A673 (cell line): ENCODE measurements around the gene FSTL5. TPM values are rescaled to one million over a fixed set of nuclear protein-coding genes. Genes with fewer than 3 reads are reported as not detected.

ENCODE experiments used
- BruUV-seq: library from RNA; stranded (reverse); fragments of 400-500 nt; replicated peaks from 2 replicates; lab custom pipeline; 2021; lab: Mats Ljungman, UMichigan
- CTCF ChIA-PET: fragments of 300-600 bp; sonication (Branson Sonifier 250); formaldehyde crosslinking; loops from one replicate; lab custom pipeline; 2022; ENCODE audit warnings: antibody characterized with exemption; lab: Charles Lee
- POLR2A ChIA-PET: fragments of 300-600 bp; sonication (Branson Sonifier 250); formaldehyde crosslinking; loops from one replicate; lab custom pipeline; 2022; ENCODE audit warnings: antibody characterized with exemption; ENCODE audit not compliant: low non-redundant PET; lab: Charles Lee
- DNase-seq: peaks from one replicate; pipeline ENCODE4 v3.0.0-alpha.2; 2015; ENCODE audit warnings: low spot score
- H3K27ac ChIP-seq: fragments of 200-600 bp; sonication (generic); 2 replicates; pipeline ENCODE4 v1.5.1; 2016; ENCODE audit warnings: mixed run types, low read depth, mild to moderate bottlenecking, mixed read lengths, antibody characterized with exemption, low read length; ENCODE audit not compliant: poor library complexity, severe bottlenecking
- H3K27me3 ChIP-seq: fragments of 200-600 bp; sonication (generic); replicated peaks from 2 replicates; pipeline ENCODE4 v1.6.1; 2017; ENCODE audit warnings: mixed run types, low read depth, mild to moderate bottlenecking, mixed read lengths, antibody characterized with exemption, low read length; ENCODE audit not compliant: insufficient read depth, poor library complexity
- H3K36me3 ChIP-seq: fragments of 200-600 bp; sonication (generic); 2 replicates; pipeline ENCODE4 v1.6.1; 2016; ENCODE audit warnings: mixed run types, mild to moderate bottlenecking, mixed read lengths, antibody characterized with exemption, low read length; ENCODE audit not compliant: insufficient read depth, poor library complexity, severe bottlenecking
- H3K4me1 ChIP-seq: fragments of 200-600 bp; sonication (generic); 2 replicates; pipeline ENCODE4 v1.6.1; 2017; ENCODE audit warnings: mixed run types, mild to moderate bottlenecking, mixed read lengths, antibody characterized with exemption, low read length; ENCODE audit not compliant: insufficient read depth, poor library complexity, severe bottlenecking
- H3K4me3 ChIP-seq: fragments of 200-600 bp; sonication (generic); 2 replicates; pipeline ENCODE4 v1.5.1; 2016; ENCODE audit warnings: low read depth, mixed run types, mild to moderate bottlenecking, mixed read lengths, low read length; ENCODE audit not compliant: poor library complexity, severe bottlenecking
- H3K9me3 ChIP-seq: fragments of 200-600 bp; sonication (generic); 2 replicates; pipeline ENCODE4 v1.6.1; 2016; ENCODE audit warnings: mixed run types, low read depth, mild to moderate bottlenecking, mixed read lengths, antibody characterized with exemption, low read length; ENCODE audit not compliant: poor library complexity, severe bottlenecking
- CTCF ChIP-seq: fragments of 300-800, 200-600 bp; sonication (generic); conservative IDR thresholded peaks from 2 replicates; pipeline ENCODE4 v1.5.1; 2017; ENCODE audit warnings: low read depth, mild to moderate bottlenecking, antibody characterized with exemption, low read length, moderate library complexity, mixed read lengths
- EZH2 ChIP-seq: fragments of 200-600 bp; sonication (generic); IDR thresholded peaks from 2 replicates; pipeline ENCODE4 v1.6.1; 2017; ENCODE audit warnings: borderline replicate concordance, low read depth, mild to moderate bottlenecking, mixed read lengths, antibody characterized with exemption, low read length; ENCODE audit not compliant: poor library complexity, severe bottlenecking
- intact Hi-C: fragments of 100-400 bp; cut with micrococcal nuclease; formaldehyde crosslinking; loops from one replicate; pipeline ENCODE4 v1.10.0; 2022; ENCODE audit not compliant: unreplicated experiment
- total RNA-seq: library from RNA; stranded (reverse); gene quantifications from 2 replicates; pipeline ENCODE4 v1.2.3, GENCODE V29; 2021

FSTL5 gene
- total RNA-seq, 1 experiment from 2014 or later = 0.15 TPM

GRCh38 chr4:161585011-161585410 is 578.8 kb downstream of the FSTL5 start:
- Histone ChIP-seq H3K27me3 (no peaks in the 10 kb centered on the region), H3K27ac (no peak overlapping the region), H3K4me1 (peaks cover 29% of the 10 kb centered on the region), H3K9me3 (no peaks in the 10 kb centered on the region), H3K36me3 (no peaks in the 10 kb centered on the region), H3K4me3 (no peak overlapping the region)
- ChIA-PET CTCF (no interaction called here), POLR2A (no interaction called here)
- TF ChIP-seq EZH2 (no peak), CTCF (no peak)
- BruUV-seq = no TSS peak
- intact Hi-C loops = no loop called here
- peak; percentile 9 for DNase-seq

GRCh38 chr4:161583549-161583948 is 580.3 kb downstream of the FSTL5 start:
- no peaks in the 10 kb centered on the region for H3K27me3 ChIP-seq
- no peak overlapping the region for H3K4me3 ChIP-seq
- ChIA-PET POLR2A (no interaction called here), CTCF (no interaction called here)
- no TSS peak for BruUV-seq
- H3K9me3 ChIP-seq = no peaks in the 10 kb centered on the region
- no peak for DNase-seq
- peaks cover 35% of the 10 kb centered on the region for H3K4me1 ChIP-seq
- H3K27ac ChIP-seq = no peak overlapping the region
- H3K36me3 ChIP-seq = no peaks in the 10 kb centered on the region
- TF ChIP-seq CTCF = no peak
- intact Hi-C loops = no loop called here

GRCh38 chr4:161581262-161582230 is 582.3 kb downstream of the FSTL5 start:
- Histone ChIP-seq H3K27ac (peak overlapping the region; percentile 79), H3K4me1 (peaks cover 47% of the 10 kb centered on the region), H3K36me3 (no peaks in the 10 kb centered on the region), H3K27me3 (no peaks in the 10 kb centered on the region), H3K9me3 (no peaks in the 10 kb centered on the region), H3K4me3 (no peak overlapping the region)
- no TSS peak for BruUV-seq
- ChIA-PET CTCF (interaction anchor here (0.5 kb wide), 1 partner anchor 1801 kb away, joined by 4 read pairs; no protein-coding TSS in a partner anchor), POLR2A (interaction anchor here (0.5 to 0.8 kb wide), 2 partner anchors 25 to 26 kb away, joined by 3 to 10 read pairs; no protein-coding TSS in a partner anchor)
- TF ChIP-seq EZH2 = no peak
- no peak for TF ChIP-seq CTCF
- peak; percentile 45 for DNase-seq
- intact Hi-C loops = no loop called here
